GM23338 (cell line): ENCODE data around the gene MSTO1. TPM values are rescaled to one million over a fixed set of nuclear protein-coding genes. Genes with fewer than 3 reads are reported as not detected.

ENCODE experiments used
- ATAC-seq: fragments of 200-7000 bp; cut with Tn5 transposase; 3 replicates; pipeline ENCODE4 v1.9.1; 2020
- DNase-seq: peaks from one replicate; pipeline ENCODE4 v3.0.0-alpha.2; 2015; ENCODE audit warnings: low spot score
- H2AFZ ChIP-seq: fragments of 200-600 bp; sonication (generic); 2 replicates; pipeline ENCODE4 v1.8.0; 2016; ENCODE audit warnings: antibody characterized with exemption, mild to moderate bottlenecking, moderate library complexity
- H3F3A ChIP-seq: fragments of 200-600 bp; sonication (generic); replicated peaks from 2 replicates; pipeline ENCODE4 v1.8.0; 2017; ENCODE audit warnings: antibody characterized with exemption, mixed run types, low read depth
- H3K27ac ChIP-seq: fragments of 200-600 bp; sonication (generic); 2 replicates; pipeline ENCODE4 v1.6.1; 2016; ENCODE audit warnings: low read depth
- H3K27me3 ChIP-seq: fragments of 200-600 bp; sonication (generic); 2 replicates; pipeline ENCODE4 v1.8.0; 2016; ENCODE audit warnings: mild to moderate bottlenecking, mixed run types, moderate library complexity; ENCODE audit not compliant: insufficient read depth
- H3K36me3 ChIP-seq: fragments of 200-600 bp; sonication (generic); 2 replicates; pipeline ENCODE4 v1.8.0; 2016; ENCODE audit warnings: mild to moderate bottlenecking; ENCODE audit not compliant: insufficient read depth
- H3K4me1 ChIP-seq: fragments of 200-600 bp; sonication (generic); 2 replicates; pipeline ENCODE4 v1.8.0; 2016; ENCODE audit warnings: mild to moderate bottlenecking, moderate library complexity; ENCODE audit not compliant: insufficient read depth
- H3K4me2 ChIP-seq: fragments of 200-600 bp; sonication (generic); 2 replicates; pipeline ENCODE4 v1.7.1; 2017; ENCODE audit warnings: mixed run types
- H3K4me3 ChIP-seq: fragments of 200-600 bp; sonication (generic); 2 replicates; pipeline ENCODE4 v1.6.1; 2016; ENCODE audit warnings: mixed run types
- H3K79me2 ChIP-seq: fragments of 200-600 bp; sonication (generic); replicated peaks from 2 replicates; pipeline ENCODE4 v1.8.0; 2017; ENCODE audit warnings: mild to moderate bottlenecking; ENCODE audit not compliant: insufficient read depth
- H3K9me2 ChIP-seq: fragments of 200-600 bp; sonication (generic); 2 replicates; pipeline ENCODE4 v1.8.0; 2017; ENCODE audit not compliant: insufficient read depth
- H4K20me1 ChIP-seq: fragments of 200-600 bp; sonication (generic); replicated peaks from 2 replicates; pipeline ENCODE4 v1.8.0; 2017; ENCODE audit warnings: mild to moderate bottlenecking; ENCODE audit not compliant: insufficient read depth
- H3K27ac Mint-ChIP-seq: 2 replicates; pipeline ENCODE4 v1.8.0; 2020; ENCODE audit warnings: inconsistent platforms, mild to moderate bottlenecking, moderate library complexity, mixed read lengths
- H3K27me3 Mint-ChIP-seq: 3 replicates; pipeline ENCODE4 v1.8.0; 2022; ENCODE audit warnings: low read depth, mild to moderate bottlenecking, moderate library complexity, mixed read lengths, inconsistent platforms; ENCODE audit not compliant: insufficient read depth, poor library complexity
- H3K36me3 Mint-ChIP-seq: 3 replicates; pipeline ENCODE4 v1.8.0; 2021; ENCODE audit warnings: low read depth, mild to moderate bottlenecking, inconsistent platforms, moderate library complexity, mixed read lengths
- H3K4me1 Mint-ChIP-seq: 3 replicates; pipeline ENCODE4 v1.8.0; 2020; ENCODE audit warnings: mild to moderate bottlenecking, inconsistent platforms, mixed read lengths
- H3K4me3 Mint-ChIP-seq: 3 replicates; pipeline ENCODE4 v1.8.0; 2021; ENCODE audit warnings: moderate library complexity, mild to moderate bottlenecking, inconsistent platforms, mixed read lengths
- H3K9me3 Mint-ChIP-seq: 3 replicates; pipeline ENCODE4 v1.8.0; 2020; ENCODE audit warnings: moderate library complexity, mild to moderate bottlenecking, inconsistent platforms, mixed read lengths
- CREB1 ChIP-seq: fragments of 250-450 bp; sonication (Bioruptor Pico); IDR thresholded peaks from 2 replicates; pipeline ENCODE4 v1.5.0; 2020; ENCODE audit warnings: low read depth, mild to moderate bottlenecking, moderate library complexity
- CTCF ChIP-seq, 2 experiments: fragments of 200-600 bp in 1 of 2; sonication (generic) in 1 of 2; conservative IDR thresholded peaks; 2 replicates each; pipeline versions ENCODE4 v1.5.1 to v1.6.1; 2016 to 2017; ENCODE audit warnings: antibody characterized with exemption in 2 of 2, low read depth in 2 of 2, mild to moderate bottlenecking in 2 of 2, moderate library complexity in 1 of 2
- EZH2 ChIP-seq: fragments of 200-600 bp; sonication (generic); IDR thresholded peaks from one replicate; pipeline ENCODE4 v1.8.0; 2017; ENCODE audit warnings: antibody characterized with exemption, mild to moderate bottlenecking, low read depth; ENCODE audit not compliant: unreplicated experiment
- EZH2phosphoT487 ChIP-seq: fragments of 200-600 bp; sonication (generic); IDR thresholded peaks from one replicate; pipeline ENCODE4 v1.8.1; 2018; ENCODE audit warnings: antibody characterized with exemption; ENCODE audit not compliant: unreplicated experiment
- JUNB ChIP-seq: IDR thresholded peaks from one replicate; pipeline ENCODE4 v1.6.1; 2016; ENCODE audit warnings: antibody characterized with exemption; ENCODE audit not compliant: unreplicated experiment
- NANOG ChIP-seq: IDR thresholded peaks from 2 replicates; pipeline ENCODE4 v1.6.1; 2016; ENCODE audit warnings: antibody characterized with exemption, borderline replicate concordance
- POLR2AphosphoS5 ChIP-seq: IDR thresholded peaks from 2 replicates; pipeline ENCODE4 v1.6.1; 2016; ENCODE audit warnings: antibody characterized with exemption, low read depth
- REST ChIP-seq: IDR thresholded peaks from one replicate; pipeline ENCODE4 v1.6.1; 2018; ENCODE audit warnings: antibody characterized with exemption; ENCODE audit not compliant: unreplicated experiment
- STAT1 ChIP-seq: IDR thresholded peaks from one replicate; pipeline ENCODE4 v1.6.1; 2016; ENCODE audit warnings: antibody characterized with exemption; ENCODE audit not compliant: unreplicated experiment
- ZNF114 ChIP-seq: fragments of 250-450 bp; sonication (Bioruptor Pico); IDR thresholded peaks from 2 replicates; pipeline ENCODE4 v1.5.0; 2020; ENCODE audit warnings: mild to moderate bottlenecking, moderate library complexity
- ZNF331 ChIP-seq: fragments of 250-450 bp; sonication (Bioruptor Pico); IDR thresholded peaks from 2 replicates; pipeline ENCODE4 v1.5.0; 2020; ENCODE audit warnings: low read depth, mild to moderate bottlenecking, moderate library complexity
- polyA plus RNA-seq: library from polyadenylated mRNA; unstranded; fragments of >200 nt; fragmentation: Nextera tagmentation; extraction: Ambion mirVana; gene quantifications from 2 replicates; pipeline ENCODE4 v1.2.1, GENCODE V29; 2016
- total RNA-seq: library from RNA; depleted of rRNA; stranded (reverse); fragments of >200 nt; shearing (Covaris generic); gene quantifications from 2 replicates; pipeline ENCODE4 v1.2.3, GENCODE V29; 2014
- TF ChIP-seq, protein P1 (sequence below): IDR thresholded peaks from 2 replicates; pipeline ENCODE4 v1.6.1; 2016; ENCODE audit warnings: antibody characterized with exemption
- TF ChIP-seq, protein P2 (sequence below): fragments of 250-450 bp; sonication (Bioruptor Pico); IDR thresholded peaks from 2 replicates; pipeline ENCODE4 v1.5.0; 2020; ENCODE audit warnings: mild to moderate bottlenecking, moderate library complexity

The MSTO1 gene
- total and polyA plus RNA-seq, 2 experiments from 2014 or later, result 35.4 to 43.5 TPM

GRCh38 chr1:155574077-155574476 is 35.9 kb upstream of the MSTO1 start:
- no peak for DNase-seq
- Mint-ChIP-seq H3K36me3 (peaks cover 5% of the 10 kb centered on the region; the same call in 2 of the 3 replicates), H3K27me3 (peaks cover 2% of the 10 kb centered on the region), H3K27ac (no peak overlapping the region), H3K4me1 (no peaks in the 10 kb centered on the region), H3K4me3 (no peak overlapping the region), H3K9me3 (no peaks in the 10 kb centered on the region)
- Histone ChIP-seq H3K27me3 (no peaks in the 10 kb centered on the region), H2AFZ (no peak overlapping the region), H3F3A (no peaks in the 10 kb centered on the region), H3K9me2 (no peaks in the 10 kb centered on the region), H3K79me2 (peaks cover 32% of the 10 kb centered on the region), H3K4me2 (no peak overlapping the region), H4K20me1 (peaks cover 9% of the 10 kb centered on the region), H3K27ac (0 out of 2 replicates have a peak overlapping the region, but pooled peaks have one; percentile 34), H3K4me1 (no peaks in the 10 kb centered on the region), H3K36me3 (no peaks in the 10 kb centered on the region), H3K4me3 (no peak overlapping the region)
- TF ChIP-seq, protein P1, sequence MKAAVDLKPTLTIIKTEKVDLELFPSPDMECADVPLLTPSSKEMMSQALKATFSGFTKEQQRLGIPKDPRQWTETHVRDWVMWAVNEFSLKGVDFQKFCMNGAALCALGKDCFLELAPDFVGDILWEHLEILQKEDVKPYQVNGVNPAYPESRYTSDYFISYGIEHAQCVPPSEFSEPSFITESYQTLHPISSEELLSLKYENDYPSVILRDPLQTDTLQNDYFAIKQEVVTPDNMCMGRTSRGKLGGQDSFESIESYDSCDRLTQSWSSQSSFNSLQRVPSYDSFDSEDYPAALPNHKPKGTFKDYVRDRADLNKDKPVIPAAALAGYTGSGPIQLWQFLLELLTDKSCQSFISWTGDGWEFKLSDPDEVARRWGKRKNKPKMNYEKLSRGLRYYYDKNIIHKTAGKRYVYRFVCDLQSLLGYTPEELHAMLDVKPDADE, result no peak
- TF ChIP-seq POLR2AphosphoS5, result no peak
- no peak for TF ChIP-seq JUNB
- no peak for TF ChIP-seq STAT1
- no peak for TF ChIP-seq EZH2
- TF ChIP-seq CREB1, result no peak
- no peak for TF ChIP-seq EZH2phosphoT487
- no peak for TF ChIP-seq CTCF (conservative IDR thresholded peaks at IDR 0.05; ENCODE audit: low read depth in 2 of 2)
- TF ChIP-seq NANOG, result no peak
- no peak for TF ChIP-seq ZNF331 (CRISPR knock-in tag)
- TF ChIP-seq, protein P2, sequence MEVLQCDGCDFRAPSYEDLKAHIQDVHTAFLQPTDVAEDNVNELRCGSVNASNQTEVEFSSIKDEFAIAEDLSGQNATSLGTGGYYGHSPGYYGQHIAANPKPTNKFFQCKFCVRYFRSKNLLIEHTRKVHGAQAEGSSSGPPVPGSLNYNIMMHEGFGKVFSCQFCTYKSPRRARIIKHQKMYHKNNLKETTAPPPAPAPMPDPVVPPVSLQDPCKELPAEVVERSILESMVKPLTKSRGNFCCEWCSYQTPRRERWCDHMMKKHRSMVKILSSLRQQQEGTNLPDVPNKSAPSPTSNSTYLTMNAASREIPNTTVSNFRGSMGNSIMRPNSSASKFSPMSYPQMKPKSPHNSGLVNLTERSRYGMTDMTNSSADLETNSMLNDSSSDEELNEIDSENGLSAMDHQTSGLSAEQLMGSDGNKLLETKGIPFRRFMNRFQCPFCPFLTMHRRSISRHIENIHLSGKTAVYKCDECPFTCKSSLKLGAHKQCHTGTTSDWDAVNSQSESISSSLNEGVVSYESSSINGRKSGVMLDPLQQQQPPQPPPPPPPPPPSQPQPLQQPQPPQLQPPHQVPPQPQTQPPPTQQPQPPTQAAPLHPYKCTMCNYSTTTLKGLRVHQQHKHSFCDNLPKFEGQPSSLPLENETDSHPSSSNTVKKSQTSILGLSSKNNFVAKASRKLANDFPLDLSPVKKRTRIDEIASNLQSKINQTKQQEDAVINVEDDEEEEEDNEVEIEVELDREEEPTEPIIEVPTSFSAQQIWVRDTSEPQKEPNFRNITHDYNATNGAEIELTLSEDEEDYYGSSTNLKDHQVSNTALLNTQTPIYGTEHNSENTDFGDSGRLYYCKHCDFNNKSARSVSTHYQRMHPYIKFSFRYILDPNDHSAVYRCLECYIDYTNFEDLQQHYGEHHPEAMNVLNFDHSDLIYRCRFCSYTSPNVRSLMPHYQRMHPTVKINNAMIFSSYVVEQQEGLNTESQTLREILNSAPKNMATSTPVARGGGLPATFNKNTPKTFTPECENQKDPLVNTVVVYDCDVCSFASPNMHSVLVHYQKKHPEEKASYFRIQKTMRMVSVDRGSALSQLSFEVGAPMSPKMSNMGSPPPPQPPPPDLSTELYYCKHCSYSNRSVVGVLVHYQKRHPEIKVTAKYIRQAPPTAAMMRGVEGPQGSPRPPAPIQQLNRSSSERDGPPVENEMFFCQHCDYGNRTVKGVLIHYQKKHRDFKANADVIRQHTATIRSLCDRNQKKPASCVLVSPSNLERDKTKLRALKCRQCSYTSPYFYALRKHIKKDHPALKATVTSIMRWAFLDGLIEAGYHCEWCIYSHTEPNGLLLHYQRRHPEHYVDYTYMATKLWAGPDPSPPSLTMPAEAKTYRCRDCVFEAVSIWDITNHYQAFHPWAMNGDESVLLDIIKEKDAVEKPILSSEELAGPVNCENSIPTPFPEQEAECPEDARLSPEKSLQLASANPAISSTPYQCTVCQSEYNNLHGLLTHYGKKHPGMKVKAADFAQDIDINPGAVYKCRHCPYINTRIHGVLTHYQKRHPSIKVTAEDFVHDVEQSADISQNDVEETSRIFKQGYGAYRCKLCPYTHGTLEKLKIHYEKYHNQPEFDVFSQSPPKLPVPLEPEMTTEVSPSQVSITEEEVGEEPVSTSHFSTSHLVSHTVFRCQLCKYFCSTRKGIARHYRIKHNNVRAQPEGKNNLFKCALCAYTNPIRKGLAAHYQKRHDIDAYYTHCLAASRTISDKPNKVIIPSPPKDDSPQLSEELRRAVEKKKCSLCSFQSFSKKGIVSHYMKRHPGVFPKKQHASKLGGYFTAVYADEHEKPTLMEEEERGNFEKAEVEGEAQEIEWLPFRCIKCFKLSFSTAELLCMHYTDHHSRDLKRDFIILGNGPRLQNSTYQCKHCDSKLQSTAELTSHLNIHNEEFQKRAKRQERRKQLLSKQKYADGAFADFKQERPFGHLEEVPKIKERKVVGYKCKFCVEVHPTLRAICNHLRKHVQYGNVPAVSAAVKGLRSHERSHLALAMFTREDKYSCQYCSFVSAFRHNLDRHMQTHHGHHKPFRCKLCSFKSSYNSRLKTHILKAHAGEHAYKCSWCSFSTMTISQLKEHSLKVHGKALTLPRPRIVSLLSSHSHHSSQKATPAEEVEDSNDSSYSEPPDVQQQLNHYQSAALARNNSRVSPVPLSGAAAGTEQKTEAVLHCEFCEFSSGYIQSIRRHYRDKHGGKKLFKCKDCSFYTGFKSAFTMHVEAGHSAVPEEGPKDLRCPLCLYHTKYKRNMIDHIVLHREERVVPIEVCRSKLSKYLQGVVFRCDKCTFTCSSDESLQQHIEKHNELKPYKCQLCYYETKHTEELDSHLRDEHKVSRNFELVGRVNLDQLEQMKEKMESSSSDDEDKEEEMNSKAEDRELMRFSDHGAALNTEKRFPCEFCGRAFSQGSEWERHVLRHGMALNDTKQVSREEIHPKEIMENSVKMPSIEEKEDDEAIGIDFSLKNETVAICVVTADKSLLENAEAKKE (CRISPR knock-in tag), result no peak
- no peak for TF ChIP-seq REST
- no peak for TF ChIP-seq ZNF114 (CRISPR knock-in tag)
- no peak for ATAC-seq
